DMS114 treated with DMSO at 0.1 percent for 48 hours (cell line): ENCODE measurements around the gene LAMA2.

Experiments used
- DNase-seq: peaks from one replicate; lab custom pipeline; 2025; ENCODE audit not compliant: unreplicated experiment; lab: John Stamatoyannopoulos, UW

Gene LAMA2, protein sequence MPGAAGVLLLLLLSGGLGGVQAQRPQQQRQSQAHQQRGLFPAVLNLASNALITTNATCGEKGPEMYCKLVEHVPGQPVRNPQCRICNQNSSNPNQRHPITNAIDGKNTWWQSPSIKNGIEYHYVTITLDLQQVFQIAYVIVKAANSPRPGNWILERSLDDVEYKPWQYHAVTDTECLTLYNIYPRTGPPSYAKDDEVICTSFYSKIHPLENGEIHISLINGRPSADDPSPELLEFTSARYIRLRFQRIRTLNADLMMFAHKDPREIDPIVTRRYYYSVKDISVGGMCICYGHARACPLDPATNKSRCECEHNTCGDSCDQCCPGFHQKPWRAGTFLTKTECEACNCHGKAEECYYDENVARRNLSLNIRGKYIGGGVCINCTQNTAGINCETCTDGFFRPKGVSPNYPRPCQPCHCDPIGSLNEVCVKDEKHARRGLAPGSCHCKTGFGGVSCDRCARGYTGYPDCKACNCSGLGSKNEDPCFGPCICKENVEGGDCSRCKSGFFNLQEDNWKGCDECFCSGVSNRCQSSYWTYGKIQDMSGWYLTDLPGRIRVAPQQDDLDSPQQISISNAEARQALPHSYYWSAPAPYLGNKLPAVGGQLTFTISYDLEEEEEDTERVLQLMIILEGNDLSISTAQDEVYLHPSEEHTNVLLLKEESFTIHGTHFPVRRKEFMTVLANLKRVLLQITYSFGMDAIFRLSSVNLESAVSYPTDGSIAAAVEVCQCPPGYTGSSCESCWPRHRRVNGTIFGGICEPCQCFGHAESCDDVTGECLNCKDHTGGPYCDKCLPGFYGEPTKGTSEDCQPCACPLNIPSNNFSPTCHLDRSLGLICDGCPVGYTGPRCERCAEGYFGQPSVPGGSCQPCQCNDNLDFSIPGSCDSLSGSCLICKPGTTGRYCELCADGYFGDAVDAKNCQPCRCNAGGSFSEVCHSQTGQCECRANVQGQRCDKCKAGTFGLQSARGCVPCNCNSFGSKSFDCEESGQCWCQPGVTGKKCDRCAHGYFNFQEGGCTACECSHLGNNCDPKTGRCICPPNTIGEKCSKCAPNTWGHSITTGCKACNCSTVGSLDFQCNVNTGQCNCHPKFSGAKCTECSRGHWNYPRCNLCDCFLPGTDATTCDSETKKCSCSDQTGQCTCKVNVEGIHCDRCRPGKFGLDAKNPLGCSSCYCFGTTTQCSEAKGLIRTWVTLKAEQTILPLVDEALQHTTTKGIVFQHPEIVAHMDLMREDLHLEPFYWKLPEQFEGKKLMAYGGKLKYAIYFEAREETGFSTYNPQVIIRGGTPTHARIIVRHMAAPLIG (N-terminal part only)

DNA sequence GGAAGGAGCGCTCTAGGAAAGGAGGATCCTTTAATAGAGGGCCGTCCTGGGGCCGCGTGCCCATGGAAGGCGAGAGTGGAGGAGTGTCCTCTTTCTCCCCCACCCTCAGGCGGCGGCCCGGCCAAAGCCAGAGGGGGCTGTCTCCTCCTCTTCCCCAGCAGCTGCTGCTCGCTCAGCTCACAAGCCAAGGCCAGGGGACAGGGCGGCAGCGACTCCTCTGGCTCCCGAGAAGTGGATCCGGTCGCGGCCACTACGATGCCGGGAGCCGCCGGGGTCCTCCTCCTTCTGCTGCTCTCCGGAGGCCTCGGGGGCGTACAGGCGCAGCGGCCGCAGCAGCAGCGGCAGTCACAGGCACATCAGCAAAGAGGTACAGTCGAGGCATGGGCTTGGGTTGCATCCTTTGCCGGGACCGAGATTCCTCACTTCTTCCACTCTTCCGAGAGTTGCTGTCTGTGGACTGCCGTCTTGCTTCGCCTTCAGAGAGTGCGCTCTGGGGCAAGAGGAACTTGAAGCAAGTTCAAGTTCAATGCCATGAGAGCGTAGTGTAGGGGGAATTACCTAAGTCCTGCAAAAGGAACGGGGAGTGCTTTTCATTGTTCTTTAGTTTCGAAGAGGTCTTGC lies at the start of gene LAMA2:
Gene LAMA2 (plus strand): TSS at position 148 of the 621 bp plus-strand sequence. CDS start 108 bp downstream, at position 256.
- peak; percentile 34 for DNase-seq

DNA sequence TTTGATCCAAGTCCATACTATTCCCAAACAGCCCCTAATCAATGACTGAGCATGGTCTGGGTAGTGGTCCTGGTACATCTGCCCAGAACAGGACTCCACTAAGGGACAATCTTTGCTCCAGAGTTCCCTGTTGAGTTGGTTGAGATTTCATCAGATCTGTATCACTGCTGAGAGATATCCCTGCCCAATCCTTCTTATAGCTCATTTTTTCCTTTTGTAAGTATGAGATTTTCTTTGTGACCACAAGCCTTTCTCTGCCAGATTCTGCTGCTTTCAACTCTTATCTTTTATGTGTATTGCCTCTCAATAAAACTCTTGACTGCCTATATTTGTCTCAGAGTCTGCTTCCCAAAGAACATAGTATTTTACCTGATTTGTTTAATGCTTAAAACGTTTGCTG lies 46.2 kb upstream of the LAMA2 start:
- no peak for DNase-seq

DNA sequence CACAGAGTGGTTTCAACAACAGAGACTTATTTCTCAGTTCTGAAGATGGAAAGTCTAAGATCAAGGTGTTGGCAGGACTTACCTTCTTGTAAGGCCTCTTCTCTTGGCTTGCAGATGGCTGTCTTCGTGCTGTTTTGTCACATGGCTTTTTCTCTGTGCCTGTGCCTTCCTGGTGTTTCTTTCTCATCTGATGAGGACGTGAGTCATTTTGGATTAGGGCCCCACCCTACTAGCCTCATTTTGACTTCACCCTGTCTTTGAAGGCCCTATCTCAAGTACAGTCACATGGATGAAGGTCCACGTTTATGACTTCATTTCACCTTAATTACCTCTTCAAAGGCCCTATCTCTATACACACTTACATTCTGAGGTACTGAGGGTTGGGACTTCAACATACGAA lies 41.4 kb upstream of the LAMA2 start:
- no peak for DNase-seq

DNA sequence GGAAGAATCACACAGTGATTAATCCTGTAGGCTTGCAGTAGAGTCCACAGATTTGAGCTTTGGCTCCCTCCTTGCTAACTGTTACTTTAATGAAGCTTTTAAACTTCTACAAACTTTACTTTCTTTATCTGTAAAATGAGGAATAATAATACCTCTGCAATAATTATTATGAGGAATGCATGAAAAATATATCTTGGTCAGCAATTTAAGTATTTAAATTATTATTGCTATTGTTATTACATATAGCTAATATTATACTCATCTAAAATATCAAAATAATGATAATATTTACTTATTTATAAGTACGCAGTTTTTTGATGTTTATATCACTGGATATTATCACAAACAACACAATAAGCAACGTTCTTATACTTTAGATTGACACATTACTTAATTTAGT lies 38.3 kb upstream of the LAMA2 start:
- DNase-seq, result no peak

DNA sequence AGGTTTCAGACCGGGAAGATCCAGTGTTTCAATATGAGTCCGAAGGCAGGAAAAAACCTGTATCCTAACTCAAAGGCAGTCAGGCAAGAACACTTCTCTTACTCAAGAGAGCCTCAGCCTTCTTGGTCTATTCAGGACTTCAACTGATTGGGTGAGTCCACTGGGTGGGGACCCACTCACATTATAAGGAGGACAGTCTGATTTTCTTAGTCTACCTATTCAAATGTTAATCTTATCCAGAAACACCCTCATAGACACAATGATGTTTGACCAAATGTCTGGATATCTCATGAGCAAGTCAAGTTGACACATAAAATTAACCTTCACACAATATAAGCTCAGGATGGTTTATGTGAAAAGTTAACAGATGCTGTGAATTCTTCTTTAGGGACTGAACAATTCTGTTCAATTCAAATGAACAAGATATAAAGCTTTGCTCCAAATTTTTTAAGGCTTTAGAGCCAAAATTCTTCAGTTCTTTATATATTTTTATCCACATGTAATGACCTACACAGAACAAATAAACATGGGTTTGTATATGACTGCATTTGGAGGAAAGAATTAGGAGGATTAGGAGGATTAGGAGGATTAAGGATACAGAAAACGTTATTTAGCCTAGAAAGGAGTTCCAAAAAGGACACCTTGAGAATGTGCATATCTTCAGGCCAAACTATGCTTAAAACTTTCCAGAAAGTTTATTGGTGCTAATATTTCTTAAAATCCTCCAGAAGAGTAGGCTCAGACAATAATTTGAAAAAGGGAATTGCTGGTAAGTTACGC lies 35.3 kb upstream of the LAMA2 start:
- no peak for DNase-seq

DNA sequence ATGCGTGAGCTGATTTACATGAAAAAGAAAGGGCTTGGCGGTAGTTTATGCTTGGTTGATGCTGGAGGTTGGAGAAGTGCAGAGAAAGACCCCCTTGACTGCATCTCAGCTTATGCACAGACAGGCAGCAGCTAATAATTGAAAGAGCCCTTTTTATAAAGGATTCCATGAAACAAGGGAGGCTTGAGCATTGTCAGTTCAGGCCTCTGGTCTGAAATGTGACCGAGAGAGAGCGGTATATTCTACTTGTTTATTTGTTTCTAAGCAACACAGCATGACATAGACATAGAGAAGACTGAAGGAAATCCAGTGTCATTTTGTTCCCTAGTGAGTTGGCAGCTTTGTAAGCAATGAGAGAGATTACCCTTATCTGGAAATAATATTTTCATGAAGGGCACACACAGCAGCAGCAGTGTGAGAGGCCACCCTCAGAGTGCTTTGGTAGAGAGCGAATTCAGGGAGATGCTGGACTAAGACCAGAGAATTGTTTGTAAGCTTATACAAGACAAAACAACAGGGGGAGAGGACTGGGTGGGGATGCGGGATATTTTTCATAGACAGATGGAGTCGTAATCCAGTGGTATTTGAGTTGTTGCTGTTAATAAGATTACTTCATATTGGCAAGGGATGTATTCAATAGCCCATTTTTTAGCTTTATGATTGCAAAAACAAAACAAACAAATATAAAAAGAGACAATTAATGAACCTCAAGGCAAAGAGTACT lies 34.6 kb upstream of the LAMA2 start:
- DNase-seq, result no peak

DNA sequence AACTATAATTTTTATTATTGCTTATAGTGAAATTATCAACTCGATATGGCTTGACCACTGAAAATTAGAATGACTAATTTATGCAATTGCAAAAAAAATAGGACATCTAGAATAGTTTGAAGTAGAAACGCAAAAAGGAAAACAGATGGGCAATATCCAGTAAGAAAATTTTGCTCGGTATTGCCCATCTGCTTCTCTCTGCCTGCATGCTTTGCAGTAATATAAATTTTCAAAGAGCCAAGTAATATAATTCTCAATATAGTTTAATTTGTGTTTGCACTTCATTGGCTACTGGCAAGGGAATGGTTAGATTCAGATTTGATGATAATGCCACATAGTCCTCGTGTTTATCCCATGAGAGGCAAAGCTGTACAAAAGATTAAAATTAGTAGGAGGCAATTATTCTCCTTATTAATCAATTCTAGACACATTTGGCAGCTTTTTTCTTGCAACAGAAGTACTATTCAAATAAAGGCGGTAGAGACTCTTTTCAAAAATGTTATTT lies 27.3 kb upstream of the LAMA2 start:
- DNase-seq, result no peak

DNA sequence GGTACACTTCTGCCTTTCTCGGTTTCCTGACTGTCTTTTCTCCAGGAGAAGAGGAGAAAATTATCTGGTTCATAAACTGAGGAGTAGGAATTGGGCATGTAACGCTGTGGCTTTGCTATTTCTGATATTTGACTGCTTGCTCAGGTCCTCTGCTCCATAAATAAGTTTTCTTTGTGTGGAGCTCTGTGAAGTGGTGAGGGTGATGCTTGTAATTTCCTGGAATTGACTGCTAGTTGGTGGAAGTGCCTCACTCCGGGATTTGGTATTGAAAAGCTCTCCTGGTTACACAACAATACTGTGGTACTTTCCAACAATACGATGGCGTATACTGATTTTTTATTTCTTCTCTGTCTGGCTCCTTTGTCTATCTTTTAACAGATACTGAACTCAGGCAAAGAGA lies 25.1 kb upstream of the LAMA2 start:
- DNase-seq, result no peak

DNA sequence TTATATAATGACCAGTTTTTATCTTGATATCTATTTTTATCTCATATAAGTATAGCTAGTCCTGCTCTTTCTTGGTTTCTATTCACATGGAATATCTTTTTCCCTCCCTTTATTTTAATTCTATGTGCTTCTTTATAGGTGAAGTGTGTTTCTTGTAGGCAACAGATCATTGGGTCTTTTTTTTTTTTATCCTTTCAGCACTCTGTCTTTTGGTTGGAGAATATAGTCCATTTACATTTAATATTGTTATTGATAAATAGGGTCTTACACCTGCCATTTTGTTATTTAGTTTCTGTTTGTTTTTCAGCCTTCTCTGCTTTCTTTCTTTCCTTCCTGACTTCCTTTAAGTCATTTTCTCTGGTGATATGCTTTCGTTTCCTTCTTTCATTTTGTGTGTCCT lies 22.2 kb upstream of the LAMA2 start:
- DNase-seq, result no peak

DNA sequence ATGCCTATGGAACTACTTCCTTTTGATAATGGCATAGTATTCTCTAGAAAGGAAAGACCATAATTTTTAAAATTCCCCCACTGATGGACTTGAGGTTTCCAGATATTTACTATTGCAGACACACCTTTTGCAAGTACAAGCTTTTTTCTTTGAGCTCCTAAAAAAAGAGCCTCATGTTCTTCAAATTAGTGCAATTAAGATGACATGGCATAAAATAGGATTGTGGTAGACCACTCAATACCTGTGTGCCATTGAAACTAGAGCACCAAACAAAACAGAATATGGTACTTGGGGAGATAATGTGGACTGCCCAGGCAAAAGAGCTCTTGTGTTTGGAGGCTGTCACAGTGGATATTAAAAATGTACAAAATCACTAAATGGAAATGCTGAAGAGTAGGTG lies 19.0 kb upstream of the LAMA2 start:
- no peak for DNase-seq

DNA sequence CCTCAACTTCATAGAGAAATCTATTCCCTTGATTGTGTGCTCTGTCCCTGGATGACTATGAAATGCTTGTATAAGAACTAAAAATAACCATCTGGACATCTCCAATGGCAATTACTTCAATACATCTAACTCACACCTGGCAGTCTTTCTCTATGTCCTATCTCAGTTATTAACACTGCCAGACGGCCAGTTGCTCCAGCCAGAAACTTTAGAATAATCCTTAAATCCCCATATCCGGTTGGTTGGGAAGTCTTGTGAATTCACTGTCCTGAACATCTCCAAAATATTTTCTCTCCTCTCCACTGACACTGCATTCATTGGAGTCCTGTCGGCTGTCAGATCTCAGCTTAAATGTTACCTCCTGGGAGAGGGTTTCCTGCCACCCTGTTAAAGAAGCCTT lies 12.2 kb upstream of the LAMA2 start:
- no peak for DNase-seq

DNA sequence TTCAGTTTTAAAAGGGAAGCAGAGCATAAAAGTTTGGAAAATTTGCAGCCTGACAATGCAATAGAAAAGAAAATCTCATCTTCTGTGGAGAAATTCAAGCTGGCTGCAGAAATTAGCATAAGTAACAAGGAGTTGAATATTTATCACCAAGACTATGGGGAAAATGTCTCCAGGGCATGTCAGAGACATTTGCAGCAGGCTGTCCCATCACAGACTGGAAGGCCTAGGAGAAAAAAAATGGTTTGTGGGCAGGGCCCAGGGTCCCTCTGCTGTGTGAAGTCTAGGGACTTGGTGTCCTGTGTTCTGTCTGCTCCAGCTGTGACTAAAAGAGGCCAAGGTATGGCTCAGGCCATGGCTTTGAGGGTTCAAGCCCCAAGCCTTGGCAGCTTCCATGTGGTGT lies 8.1 kb upstream of the LAMA2 start:
- DNase-seq, result no peak

DNA sequence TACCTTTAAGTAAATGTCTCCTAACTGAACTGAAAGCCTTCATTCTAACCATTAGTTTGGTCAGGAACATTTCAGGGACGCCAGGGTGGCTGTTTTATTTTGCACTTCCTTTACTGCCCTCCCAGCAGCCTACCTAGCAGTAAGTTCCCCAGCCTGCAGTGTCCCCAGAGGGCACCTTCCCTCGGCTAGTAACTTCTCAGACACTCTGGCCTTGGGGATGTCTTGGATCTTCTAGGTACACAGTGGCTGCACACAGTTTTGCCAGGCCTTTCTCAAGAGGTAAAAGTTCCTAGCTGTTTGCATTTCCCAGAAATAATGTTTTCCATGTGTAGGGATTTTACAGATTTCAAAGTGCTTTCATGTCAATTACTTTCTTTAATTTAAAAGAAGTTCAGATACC lies 378 bp upstream of the LAMA2 start:
- peak; percentile 14 for DNase-seq

DNA sequence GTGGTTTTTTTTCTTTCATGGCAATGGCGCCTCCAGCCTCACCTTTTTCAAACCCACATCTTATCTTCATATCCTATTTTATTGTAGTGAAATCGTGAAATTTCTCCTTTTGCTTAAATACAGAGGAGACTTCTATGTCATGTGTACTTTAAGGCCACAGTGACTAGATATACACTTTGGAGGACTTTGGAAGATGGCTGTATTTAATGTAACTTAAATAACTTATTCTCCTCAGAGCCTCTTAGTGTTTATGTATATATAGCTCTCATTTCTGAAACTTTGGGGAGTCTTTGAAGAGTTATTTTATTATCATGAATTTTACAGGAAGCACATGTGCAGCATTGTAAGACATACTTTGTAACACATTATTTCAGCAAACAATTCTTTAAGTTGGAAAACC lies 968 bp downstream of the LAMA2 start:
- DNase-seq, result no peak

DNA sequence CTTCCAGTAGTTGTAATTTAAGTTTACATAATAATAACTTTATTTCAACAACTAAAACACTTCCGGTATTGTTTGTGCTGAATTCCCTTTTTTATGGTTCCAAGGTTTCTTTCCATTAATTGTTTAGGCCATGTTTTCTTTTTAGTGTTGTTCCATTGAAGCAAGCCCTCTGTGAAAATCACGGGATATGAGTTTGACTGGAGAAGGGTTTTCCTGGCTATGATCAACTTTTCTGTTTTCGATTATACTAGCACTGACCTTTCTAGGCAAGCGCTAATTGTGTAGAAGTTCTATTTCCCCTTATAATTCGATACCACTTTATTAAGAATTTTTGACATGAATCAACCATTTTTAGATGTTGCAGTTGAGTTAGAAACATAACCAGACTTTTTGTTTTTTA lies 2.4 kb downstream of the LAMA2 start:
- no peak for DNase-seq

DNA sequence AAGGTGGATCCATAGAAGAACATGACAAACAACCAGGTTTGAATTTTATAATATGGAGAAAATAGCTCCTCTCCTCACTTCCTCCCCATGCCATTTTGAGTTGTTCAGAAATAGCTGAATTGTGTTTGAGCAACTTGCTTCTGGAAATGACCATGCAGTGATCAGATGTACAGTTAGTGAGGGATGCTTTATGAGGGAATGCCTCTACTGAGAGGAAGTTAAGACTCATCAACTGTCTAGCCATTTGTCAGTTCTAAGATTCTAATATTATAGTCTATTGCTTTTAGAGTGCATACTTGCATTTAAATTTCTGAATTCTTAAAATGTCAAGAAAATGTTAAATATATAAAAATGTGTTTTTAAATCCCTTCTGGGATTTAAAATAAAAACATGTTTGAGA lies 3.8 kb downstream of the LAMA2 start:
- no peak for DNase-seq

DNA sequence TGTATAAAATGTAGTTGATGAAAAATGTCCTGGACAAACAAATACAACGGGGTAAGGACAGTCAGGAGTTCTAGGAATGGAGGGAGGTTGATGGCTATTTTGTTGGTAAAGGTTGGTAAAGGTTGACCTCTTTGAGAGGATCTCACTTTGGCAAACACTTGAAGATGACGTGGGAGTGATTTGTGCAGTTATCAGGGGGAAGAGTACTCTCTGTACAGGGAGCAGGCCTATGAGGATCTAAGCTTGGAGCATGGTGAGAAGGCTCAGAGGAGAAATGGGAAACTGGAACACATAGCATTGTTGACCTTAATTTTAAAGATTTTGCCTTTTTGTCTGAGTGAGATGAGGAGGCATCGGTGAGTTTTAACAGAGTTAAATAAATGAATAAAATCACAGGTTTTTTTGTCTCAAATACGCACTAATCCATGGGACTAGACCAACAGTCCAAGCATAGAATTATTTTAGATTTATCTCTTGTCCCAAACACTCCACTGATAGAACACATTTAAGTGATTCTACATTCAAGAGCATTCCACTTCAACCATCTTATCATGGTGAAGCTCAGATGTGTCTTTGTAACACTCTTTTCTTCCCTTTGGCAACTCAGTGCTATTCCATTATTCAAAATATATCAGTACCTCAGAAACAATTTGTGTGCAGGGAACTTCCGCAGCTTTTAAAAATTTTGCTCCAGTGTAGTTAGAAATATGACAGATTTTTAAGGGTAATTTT lies 5.7 kb downstream of the LAMA2 start:
- DNase-seq, result no peak

DNA sequence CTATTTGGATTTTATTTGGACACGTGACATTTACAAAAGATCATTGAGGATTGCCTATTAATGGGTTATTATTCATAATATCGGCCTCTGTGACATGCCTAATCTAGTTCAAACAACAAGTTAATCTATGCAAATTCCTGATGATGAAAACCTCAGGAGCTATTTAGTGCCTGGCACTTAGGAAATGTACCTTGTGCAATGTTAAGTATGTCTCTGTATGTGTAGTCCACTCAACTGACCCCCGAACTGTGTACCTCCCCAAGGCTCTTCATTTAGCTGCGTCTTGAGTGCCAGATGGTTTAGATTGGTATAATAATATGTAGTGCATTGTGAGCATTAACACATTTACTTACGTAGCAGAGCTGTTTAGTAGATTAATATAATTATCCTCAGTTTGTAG lies 6.9 kb downstream of the LAMA2 start:
- DNase-seq, result no peak

DNA sequence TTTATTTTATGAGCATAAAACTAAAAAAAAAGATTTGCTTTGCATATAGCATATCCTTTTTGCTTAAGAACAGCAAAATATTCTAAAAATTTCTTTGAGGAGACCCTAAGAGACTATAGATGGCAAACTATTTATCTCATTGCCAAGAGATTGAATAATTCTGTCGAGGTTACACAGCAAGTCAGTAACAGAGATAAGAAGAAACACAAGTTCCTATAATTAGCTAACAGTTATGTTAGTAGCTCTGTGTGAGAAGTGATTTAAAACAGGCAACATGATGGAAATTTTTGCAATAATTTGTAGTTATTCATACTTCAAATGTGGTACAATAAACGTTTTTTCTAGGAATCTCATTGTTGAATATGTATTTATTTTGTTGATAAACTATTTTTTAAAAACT lies 9.1 kb downstream of the LAMA2 start:
- no peak for DNase-seq
